Hepatic stellate cell (primary cell): ENCODE data around the gene ZBTB40.

Experiments
- DNase-seq: peaks from one replicate; pipeline ENCODE4 v3.0.0; 2011; ENCODE audit warnings: low spot score

The ZBTB40 gene

DNA sequence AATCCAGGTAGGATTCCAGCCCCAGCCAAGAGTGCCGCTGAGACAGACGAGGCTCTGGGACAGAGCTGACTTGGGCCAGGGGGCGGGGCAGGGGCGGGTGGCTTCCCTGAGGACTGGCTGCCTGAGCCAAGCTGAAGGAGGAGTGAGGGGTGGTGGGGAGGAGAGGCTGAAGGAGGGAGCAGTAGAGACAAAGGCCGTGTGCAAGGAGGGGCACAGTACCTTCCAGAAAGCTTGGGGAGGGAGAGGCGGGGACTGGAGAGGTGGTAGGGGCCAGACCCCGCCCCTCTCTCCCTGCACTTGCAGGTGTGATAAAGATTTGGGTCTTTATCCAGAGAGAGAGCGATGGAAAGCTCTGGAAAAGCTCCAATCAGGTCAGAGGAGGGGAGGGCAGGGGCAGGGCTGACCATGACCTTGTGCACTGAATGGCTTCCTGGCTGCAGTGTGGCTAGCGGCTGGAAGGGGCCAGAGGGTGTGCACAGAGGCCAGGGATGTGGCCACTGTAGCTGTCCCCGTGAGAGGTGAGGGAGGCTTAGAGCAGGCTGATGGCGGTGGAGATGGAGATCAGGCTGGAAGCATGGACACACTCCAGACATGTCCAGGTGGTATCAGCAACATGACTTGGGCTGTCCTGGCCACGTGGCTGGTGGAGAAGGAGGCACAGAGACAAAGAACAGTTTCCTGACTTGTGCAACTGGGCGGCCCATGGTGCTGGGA is 104.9 kb downstream of the ZBTB40 start:
- no peak for DNase-seq

DNA sequence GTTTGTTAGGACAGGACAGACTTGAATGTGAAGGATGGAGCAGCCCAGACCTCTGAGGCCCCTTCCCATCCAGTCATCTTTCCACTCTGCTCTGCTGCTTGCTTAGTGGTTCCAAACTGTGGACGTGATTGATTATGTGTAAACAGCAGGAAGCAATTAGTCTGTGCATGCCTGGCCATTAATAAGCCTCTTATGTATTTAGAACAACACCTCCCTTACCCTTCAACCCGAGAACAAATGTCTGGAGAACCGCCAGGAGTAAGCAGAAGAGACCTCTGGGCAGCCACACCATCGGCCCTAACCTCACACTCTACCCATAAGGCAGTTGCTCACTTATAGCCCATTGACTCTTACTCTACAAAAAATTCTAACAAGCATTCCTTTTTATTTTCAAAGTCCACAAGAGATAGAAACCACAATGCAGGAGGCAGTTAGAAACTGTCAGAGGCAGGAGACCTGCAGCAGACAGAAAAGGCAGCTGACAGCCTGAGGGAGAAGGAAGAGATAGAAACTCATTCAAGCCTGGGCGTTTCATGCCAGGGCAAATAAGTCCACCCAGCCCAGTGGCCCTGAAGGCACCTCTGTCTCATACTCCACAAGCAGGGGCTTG is 105.8 kb downstream of the ZBTB40 start:
- DNase-seq: no peak

GRCh38 chr1:22562584-22563583 is 111.2 kb downstream of the ZBTB40 start, which contains the start of gene EPHA8:
EPHA8 (plus strand) TSS chr1:22563489; CDS start chr1:22563636, 147 bp downstream.
- no peak for DNase-seq

- DNase-seq: no peak
Observed at GRCh38 chr1:22563671-22564602, 112.3 kb downstream of the ZBTB40 start.

DNA sequence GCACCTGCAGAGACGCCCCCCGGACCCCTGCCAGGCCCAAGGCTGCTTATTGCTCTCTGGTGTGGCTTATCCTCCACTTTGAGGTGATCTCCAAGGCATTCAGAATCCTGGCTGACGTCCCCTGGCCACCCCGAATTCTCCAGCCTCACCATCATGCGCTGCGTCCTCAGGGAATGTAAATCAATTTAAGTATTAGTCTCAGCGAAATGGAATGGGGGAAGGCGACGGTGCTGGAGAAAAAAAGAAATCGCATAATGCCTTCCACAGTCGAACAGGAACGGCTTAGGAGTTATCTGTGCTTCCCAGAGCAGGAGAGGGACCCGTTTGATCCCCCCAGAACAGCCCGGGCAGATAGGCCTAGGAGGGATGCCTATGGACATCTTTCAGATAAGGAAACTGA is 114.5 kb downstream of the ZBTB40 start:
- DNase-seq: no peak

- DNase-seq: no peak
Observed at GRCh38 chr1:22567197-22567596, 115.5 kb downstream of the ZBTB40 start.

DNA sequence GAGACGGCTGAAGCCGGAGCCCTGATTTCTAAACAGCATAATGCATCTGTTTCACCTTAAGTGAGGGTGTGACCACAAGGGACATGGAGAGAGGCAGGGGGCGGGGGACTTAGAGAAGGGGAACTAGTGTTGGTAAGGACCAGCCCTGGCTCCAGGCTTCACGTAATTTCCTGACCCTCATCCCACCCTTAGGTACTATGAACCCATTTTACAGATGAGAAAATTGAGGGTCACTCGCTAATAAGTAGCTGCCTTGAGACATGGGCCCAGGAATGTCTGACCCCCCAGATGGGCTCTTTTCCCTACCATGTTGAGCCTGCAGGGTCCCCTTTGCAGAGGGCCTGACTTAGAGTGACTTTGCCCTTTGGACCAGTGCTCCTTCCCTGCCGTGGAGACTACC is 116.3 kb downstream of the ZBTB40 start:
- no peak for DNase-seq

- no peak for DNase-seq
Observed at GRCh38 chr1:22569269-22569668, 117.6 kb downstream of the ZBTB40 start.

- DNase-seq: no peak
Observed at GRCh38 chr1:22570140-22570909, 118.7 kb downstream of the ZBTB40 start.

- DNase-seq: no peak
Observed at GRCh38 chr1:22572818-22573217, 121.2 kb downstream of the ZBTB40 start.

DNA sequence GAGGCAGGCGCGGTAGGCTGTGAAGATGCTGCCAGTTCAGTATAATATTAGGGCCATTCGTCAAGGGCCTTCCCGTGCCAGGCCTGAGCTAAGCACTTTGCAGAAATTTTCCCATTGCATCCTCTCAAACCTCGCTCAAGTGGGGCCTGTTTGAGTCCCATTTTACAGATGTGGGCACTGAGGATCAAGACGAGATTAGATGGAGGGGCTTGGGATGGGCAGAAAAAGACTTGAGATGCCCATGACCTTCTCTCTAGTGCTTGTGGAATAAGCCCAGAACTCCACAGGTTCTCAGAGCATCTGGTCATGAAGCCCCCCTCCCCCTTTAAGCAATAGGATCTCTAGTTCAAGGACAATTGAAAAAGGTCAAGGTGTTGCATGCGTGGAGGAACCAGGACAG is 121.6 kb downstream of the ZBTB40 start:
- no peak for DNase-seq

DNA sequence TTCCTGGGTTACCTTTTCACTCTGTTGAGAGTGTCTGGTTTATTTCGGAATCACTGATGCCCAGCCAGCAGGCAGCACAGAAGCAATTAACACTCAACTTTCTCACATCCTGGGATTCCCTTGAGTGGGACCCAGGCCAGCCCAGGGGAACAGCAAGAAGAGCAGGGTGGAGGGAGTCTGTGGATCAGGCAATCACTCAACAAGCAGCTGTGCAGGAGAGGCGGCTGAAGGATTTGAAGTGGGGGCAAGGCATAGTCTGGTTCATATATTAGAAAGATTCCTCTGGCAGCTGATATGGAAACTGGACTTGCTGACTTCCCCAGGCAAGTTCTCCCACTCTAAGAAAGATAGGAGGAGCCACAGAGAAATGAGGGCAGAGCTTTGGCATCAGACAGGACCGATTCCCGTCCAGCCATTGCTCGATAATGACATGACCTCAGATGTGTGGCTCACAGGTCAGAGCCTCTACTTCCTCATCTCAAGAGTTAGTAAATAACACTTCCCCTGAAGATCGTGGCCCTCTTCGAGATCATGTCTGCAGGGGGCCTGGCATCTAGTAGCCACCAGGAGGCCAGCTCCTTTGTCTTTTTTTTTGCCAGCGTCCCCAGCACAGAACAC is 124.0 kb downstream of the ZBTB40 start:
- no peak for DNase-seq

- no peak for DNase-seq
Observed at GRCh38 chr1:22576150-22576544, 124.5 kb downstream of the ZBTB40 start.

- no peak for DNase-seq
Observed at GRCh38 chr1:22576617-22577016, 125.0 kb downstream of the ZBTB40 start.

DNA sequence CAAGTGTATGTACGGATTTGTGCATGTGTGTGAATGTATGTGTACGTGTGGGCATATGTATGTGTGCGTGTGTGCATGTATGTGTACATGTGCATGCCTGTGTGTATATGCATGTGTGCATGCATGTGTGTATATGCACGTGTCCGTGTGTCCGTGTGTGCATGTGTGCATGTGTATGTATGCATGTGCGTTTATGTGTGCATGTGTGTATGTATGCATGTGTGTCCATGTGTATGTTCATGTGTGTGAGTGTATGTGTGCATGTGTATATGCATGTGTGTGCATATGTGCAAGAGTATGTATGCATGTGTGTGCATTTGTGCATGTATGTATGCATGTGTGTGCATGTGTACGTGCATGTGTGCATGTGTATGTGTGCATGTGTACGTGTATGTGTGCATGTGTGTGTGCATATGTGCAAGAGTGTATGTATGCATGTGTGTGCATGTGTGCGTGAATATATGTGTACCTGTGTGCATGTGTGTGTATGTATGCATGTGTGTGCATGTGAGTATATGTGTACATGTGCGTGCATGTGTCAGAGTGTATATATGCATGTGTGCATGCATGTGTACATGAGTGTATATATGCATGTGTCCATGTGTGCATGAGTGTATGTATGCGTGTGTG is 127.2 kb downstream of the ZBTB40 start:
- no peak for DNase-seq

DNA sequence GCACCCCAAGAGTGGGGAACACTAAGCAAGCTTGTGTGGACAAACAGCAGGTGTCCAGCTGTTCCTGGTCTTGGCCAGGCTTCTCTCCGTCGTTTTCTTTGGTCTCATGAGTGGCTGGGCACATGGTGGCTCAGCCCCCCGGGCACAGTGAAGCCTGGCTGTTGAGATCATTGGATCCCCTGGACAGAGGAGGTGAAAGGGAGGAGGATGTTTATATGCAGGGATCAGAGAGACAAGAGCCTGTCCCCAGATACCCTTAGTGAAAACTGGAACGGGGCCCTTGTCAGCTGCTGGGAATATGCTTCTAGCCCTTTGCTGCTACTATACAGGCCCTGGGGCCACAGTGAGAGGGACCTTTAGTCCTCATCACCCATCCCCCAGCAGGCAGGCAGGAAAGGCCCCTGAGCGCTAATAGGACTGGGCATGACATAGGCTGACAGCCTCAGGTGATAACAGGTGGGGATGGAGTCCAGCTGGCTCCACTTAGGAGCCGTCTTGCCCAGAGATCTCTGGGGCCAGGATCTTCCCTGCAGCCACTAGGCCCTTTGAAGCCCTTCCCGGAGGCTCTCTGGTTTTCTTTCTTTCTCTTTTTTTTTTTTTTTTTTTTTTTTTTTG is 128.0 kb downstream of the ZBTB40 start:
- DNase-seq: no peak
